PC-3 (cell line): ENCODE results near the gene SYS1.

Experiments
- EZH2 ChIP-seq: fragments of 300-600 bp; sonication (generic); IDR thresholded peaks from one replicate; pipeline ENCODE4 v1.6.1; 2017; ENCODE audit warnings: antibody characterized with exemption, mild to moderate bottlenecking, low read length; ENCODE audit not compliant: unreplicated experiment
- EZH2phosphoT487 ChIP-seq: fragments of 300-600 bp; sonication (generic); IDR thresholded peaks from 2 replicates; pipeline ENCODE4 v1.6.1; 2018; ENCODE audit warnings: mild to moderate bottlenecking, antibody characterized with exemption, low read length, borderline replicate concordance
- TF ChIP-seq, protein P1 (sequence below): fragments of 300-600 bp; sonication (generic); conservative IDR thresholded peaks from 2 replicates; pipeline ENCODE4 v1.5.1; 2017; ENCODE audit warnings: antibody characterized with exemption, low read depth, mild to moderate bottlenecking, low read length

DNA sequence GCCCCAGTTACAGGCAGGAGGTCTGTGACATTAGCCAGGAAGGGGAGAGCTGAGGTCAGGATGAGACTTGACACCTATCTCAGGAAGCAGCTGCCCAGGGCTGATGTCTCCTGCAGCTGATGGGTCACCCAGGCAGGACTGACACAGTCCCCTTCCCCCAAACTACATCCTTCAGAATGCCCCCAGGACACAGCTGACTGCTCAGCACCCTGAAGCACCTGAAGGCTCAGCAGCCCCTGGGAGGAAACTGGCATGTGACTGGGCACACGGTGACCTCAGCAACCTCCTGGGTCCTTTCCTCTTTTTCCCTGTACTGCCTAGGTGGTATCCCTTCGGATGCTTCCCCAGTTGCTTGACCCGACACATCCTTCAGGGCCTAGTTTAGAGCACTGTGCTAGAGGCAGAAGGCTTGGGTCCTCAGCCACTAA lies 16.7 kb upstream of the SYS1 start:
- TF ChIP-seq, protein P1, sequence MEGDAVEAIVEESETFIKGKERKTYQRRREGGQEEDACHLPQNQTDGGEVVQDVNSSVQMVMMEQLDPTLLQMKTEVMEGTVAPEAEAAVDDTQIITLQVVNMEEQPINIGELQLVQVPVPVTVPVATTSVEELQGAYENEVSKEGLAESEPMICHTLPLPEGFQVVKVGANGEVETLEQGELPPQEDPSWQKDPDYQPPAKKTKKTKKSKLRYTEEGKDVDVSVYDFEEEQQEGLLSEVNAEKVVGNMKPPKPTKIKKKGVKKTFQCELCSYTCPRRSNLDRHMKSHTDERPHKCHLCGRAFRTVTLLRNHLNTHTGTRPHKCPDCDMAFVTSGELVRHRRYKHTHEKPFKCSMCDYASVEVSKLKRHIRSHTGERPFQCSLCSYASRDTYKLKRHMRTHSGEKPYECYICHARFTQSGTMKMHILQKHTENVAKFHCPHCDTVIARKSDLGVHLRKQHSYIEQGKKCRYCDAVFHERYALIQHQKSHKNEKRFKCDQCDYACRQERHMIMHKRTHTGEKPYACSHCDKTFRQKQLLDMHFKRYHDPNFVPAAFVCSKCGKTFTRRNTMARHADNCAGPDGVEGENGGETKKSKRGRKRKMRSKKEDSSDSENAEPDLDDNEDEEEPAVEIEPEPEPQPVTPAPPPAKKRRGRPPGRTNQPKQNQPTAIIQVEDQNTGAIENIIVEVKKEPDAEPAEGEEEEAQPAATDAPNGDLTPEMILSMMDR: no peak
- TF ChIP-seq EZH2phosphoT487 (no peak), EZH2 (no peak)
